Dermis microvascular lymphatic vessel endothelial cell (primary cell): ENCODE results near the gene CENPVL1. TPM values are rescaled to one million over a fixed set of nuclear protein-coding genes. Genes with fewer than 3 reads are reported as not detected.
A peak's percentile ranks its signal among the peaks of the same experiment; 100 is the strongest.
"Not testable (repeated sequence)": the region's sequence is repeated elsewhere in the genome, so short reads cannot be mapped to it uniquely, and the experiment has no call there.

Experiments
- DNase-seq, 2 donors: peaks; one replicate each; pipeline versions ENCODE4 v3.0.0 to v3.0.0-alpha.2; 2010; ENCODE audit warnings: low read depth in 2 of 2
- total RNA-seq: library from RNA; depleted of rRNA; stranded (reverse); fragments of >200 nt; gene quantifications from 2 replicates; pipeline ENCODE4 v1.2.1, GENCODE V29; 2014

The CENPVL1 gene
- not detected in 2 replicates for total RNA-seq

- not testable (repeated sequence) for DNase-seq
Measured at GRCh38 chrX:51710277-51711164, at the start of gene CENPVL1. Gene CENPVL1, plus strand, starts transcription at chrX:51710512. Its CDS starts 0 bp downstream, at chrX:51710512.

DNA sequence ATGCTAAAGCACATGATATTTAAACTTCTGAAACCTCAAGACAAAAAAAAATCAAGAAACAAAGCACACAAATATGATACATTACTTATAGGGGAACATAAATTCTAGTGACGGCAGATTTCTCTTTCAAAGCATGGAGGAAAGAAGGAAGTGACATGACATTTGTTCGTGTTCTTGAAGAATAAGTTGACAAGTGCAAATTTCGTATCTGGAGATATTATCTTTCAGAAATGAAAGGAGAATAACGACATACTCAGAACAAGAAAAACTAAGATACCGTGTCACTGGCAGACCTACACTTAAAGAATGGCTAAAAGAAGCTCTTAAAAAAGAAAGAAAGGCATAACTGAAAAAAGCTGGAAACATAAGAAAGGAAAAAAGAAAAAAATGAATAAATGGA lies 44.3 kb upstream of the CENPVL1 start:
- no peak for DNase-seq

GRCh38 chrX:51679689-51680433 lies 30.5 kb upstream of the CENPVL1 start:
- DNase-seq = not testable (repeated sequence)

DNA sequence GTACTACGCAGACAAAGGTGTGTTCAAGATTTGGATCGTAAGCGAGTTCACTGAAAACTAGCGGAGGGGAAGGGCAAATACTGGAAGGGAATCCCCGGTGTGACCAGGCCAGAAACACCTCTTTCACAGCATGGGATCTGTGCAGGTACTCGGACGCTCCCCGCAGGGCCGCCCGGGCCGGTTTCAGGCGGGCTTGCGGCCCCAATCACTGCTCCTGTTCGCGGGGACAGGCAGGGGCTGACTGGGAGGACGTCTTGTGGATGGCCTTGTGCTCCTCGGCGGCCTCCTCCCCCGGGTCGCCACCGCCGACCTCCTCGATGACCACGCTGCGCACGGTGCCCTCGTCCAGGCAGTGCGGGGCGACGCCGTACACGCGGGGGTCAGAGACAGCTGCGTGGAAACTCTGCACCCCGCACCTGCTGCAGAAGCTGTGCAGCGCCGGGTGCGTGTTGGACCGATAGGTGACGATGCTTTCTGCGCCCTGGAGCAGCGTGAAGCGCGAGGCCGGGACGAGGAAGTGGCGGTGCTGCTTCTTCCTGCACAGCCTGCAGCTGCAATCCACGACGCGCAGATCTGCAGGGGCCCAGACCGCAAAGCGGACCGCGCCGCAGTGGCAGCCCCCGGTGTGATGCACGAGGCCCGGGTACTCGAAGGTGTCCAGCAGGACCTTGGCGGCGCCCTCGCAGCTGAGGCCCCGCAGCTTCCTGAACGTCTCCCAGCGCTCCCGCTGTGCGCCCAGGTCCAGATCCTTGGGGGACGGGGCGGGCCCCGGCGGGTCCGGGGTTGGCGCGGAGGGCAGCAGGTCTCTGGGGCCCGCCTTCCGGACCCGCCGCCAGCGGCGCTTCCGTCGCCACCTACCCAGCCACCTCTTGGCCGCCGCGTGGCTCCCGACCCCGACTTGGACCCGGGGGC lies 28.2 kb upstream of the CENPVL1 start:
- not testable (repeated sequence) for DNase-seq

GRCh38 chrX:51682720-51683062 lies 27.6 kb upstream of the CENPVL1 start, which contains the start of gene CENPVL2:
Gene CENPVL2, minus strand, starts transcription at chrX:51682831. Its CDS starts 0 bp downstream, at chrX:51682831.
- not testable (repeated sequence) for DNase-seq

DNA sequence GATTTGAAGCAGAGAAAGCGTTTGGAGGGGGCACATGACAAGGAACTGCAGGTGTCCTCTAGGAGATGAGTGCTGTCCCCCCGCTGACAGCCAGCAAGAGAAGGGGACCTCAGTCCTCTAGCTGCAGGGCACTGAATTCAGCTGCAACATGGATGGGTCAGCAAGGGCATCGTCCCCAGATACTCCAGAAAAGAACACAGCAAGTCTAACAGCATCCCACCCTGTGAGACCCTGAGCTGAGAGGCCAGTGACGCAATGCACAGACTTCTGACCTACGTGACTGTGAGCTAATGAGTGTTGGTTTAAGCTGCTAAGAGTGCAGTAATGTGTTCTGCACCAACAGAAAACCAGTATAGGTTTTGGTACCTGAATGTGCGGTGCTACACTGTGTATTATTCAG lies 16.1 kb upstream of the CENPVL1 start:
- no peak for DNase-seq

GRCh38 chrX:51697397-51697796 lies 12.9 kb upstream of the CENPVL1 start:
- no peak for DNase-seq

DNA sequence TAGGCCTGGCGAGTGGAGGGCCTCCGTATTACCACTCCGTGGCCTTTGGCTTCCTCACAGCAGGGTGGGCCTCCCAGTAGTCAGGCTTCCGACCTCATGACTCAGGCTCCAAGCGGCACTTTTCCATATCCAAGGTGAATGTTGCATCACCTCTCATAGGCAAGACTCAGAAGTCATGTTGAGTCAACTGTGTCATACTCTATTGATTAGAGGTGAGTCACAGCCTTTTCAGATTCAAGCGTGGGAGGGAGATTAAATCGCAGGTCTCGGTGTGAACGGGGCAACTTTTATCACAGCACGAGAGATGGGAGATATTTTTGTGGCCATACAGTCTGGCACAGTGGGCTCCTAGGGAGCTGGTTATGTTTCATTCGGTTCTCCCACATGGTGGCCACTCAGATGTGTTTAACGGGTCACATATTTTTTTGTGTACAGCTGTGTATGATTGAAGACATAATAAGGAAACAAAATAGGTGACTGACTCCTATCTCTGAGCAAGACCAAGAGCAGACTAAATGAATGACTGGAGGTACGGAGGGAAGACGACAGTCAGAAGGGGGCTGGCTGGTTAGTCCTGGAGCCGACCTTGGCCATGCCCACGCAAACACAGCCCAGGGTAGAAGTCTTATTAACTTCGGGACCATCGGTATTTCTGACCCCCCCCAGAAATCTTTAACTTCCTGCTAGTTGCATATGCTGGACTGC lies 2.8 kb downstream of the CENPVL1 start:
- DNase-seq = not testable (repeated sequence)

GRCh38 chrX:51728202-51728601 lies 17.9 kb downstream of the CENPVL1 start:
- no peak for DNase-seq

DNA sequence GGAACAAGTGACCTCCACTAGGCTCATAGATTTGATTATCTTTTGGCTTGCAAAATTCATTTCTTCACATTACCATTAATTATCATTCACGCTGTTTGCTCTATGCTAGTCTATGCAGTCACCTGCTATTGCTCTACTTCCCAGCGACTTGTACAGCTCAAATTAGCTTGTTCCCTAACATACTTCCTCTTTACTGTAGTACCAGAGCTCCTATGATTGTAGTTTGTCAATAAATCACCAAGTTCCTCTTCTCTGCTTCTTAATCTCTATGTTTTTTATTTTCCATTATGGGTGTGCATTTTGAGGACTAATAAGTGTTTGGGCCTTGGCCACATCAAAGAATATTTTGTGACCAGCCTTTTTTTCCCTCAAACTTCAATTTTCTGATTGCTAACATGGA lies 26.8 kb downstream of the CENPVL1 start:
- no peak for DNase-seq

GRCh38 chrX:51742586-51742985 lies 32.3 kb downstream of the CENPVL1 start:
- DNase-seq = no peak

GRCh38 chrX:51743179-51743957 lies 33.1 kb downstream of the CENPVL1 start, which contains the start of gene GSPT2:
Gene GSPT2, plus strand, starts transcription at chrX:51743442. Its CDS starts 185 bp downstream, at chrX:51743627.
- DNase-seq = peak; percentile 37 to 51

GRCh38 chrX:51747671-51748070 lies 37.4 kb downstream of the CENPVL1 start:
- no peak for DNase-seq

- DNase-seq = no peak
Measured at GRCh38 chrX:51759055-51759839, 48.9 kb downstream of the CENPVL1 start.

DNA sequence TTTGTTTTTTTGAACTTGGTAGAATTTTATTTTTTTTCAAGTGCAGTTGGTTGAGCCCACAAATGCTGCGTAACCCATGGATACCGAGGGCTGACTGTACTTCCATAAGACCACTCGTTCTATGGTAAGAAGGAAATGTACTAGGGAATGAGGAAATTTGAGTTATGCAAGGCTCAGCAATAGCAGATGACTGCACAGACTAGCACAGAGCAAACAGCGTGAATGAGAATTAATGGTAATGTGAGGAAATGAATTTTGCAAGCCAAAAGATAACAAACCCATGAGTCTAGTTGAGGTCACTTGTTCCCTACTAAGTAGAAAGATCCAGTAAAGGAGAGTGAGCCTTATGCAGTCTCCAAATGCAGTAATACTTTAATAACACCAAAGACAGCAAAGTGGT lies 50.3 kb downstream of the CENPVL1 start:
- no peak for DNase-seq
